ENCODE results near the gene CDC14B.
"Not testable (repeated sequence)": the region's sequence is repeated elsewhere in the genome, so short reads cannot be mapped to it uniquely, and the experiment has no call there.

CDC14B gene

DNA sequence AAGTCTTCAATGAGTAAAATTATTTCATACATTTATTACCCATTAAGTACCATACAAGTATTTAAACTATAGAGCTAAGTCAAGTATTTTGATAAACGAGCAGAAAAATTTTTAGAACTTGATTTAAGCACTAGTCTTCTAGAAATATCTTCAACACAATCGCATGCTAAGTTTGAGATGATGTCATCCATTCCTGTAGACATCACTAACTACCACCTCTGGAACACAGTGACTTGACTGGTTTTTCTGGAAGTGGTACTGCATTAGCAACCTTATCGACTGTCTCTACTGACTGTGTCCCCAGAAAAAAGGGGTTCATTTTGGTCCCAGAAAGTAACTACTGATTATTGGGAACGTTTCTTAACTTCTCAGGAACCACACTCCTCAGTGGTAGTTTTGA lies 69.0 kb downstream of the CDC14B start:
- DNase-seq (ENCODE audit: low read depth in 2 of 2): no peak

DNA sequence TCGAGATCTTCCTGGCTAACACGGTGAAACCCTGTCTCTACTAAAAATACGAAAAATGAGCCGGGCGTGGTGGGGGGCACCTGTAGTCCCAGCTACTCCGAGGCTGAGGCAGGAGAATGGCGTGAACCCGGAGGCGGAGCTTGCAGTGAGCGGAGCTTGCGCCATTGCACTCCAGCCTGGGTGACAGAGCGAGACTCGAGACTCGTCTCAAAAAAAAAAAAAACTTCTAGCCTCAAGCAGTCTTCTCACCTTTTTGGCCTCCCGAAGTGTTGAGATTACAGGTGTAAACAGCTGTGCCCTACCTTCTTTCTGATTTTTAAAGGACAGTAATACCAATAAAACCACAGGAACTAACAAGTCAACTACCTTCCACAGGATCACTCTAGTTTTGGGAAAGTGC lies 76.5 kb downstream of the CDC14B start:
- DNase-seq (ENCODE audit: low read depth in 2 of 2): not testable (repeated sequence)

DNA sequence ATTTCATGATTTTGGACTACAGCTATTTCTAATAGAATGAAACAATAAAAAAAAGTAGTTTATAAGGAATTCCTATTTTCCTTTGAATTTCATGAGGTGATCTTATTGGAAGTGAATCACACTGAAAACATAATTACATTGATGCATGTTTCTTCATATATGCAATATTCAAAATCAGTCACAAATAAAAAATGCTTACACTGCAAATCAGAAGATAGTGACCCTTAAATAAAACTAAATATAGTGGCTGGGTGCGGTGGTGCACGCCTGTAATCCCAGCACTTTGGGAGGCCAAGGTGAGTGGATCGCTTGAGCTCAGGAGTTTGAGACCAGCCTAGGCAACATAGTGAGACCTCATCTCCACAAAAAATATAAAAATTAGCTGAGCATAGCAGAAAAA lies 79.5 kb downstream of the CDC14B start:
- DNase-seq (ENCODE audit: low read depth in 2 of 2): no peak

DNA sequence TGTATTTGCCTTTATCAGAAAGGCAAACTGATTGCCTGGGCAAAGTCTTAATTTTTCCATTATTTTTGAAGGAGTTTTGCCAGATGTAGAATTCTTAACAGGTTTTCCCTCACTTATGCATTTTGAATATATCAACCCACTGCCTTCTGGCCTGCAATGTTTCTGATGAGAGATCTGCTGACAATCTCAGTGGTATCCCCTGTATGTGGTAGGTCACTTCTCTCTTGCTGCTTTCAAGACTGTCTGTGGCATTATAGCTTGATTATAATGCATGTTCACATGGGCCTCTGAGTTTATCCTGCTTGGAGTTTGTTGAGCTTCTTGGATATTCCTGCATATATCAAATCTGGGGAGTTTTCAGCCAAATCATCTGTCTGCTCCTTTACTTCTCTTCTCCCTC lies 87.5 kb downstream of the CDC14B start:
- DNase-seq (ENCODE audit: low read depth in 2 of 2): no peak

DNA sequence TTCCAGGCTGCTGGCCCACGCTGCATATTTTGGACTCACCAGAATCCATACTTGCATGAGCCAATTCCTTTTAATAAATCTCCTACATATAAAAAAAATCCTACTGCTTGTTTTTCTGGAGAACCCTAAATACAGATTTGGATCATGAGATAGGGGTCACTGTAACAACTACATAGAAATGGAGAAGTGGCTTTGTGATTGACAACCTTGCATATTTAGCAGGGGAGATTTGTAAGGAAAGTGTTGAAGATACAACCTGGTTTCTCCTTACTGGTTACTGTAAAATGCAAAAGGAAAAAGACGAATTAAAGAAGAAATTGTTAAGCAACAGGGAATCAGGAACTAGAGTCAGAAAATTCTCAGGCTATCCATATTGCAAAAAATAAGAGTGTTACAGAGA lies 94.9 kb downstream of the CDC14B start:
- DNase-seq (ENCODE audit: low read depth in 2 of 2): no peak

DNA sequence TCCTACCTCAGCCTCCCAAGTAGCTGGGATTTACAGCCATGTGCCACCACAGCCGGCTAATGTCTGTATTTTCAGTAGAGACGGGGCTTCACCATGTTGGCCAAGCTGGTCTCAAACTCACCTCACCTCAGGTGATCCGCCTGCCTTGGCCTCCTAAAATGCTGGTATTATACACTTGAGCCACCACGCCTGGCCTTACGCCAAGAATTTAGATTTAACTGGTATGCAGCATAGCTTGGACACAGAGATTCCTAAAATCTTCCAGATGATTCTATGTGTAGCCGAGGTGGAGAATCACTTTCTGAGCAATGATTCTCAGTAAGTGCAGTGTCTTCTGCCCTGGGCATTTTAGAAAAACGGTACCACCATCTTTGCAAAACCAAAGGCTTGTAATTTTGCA lies 95.6 kb downstream of the CDC14B start:
- DNase-seq (ENCODE audit: low read depth in 2 of 2): no peak

DNA sequence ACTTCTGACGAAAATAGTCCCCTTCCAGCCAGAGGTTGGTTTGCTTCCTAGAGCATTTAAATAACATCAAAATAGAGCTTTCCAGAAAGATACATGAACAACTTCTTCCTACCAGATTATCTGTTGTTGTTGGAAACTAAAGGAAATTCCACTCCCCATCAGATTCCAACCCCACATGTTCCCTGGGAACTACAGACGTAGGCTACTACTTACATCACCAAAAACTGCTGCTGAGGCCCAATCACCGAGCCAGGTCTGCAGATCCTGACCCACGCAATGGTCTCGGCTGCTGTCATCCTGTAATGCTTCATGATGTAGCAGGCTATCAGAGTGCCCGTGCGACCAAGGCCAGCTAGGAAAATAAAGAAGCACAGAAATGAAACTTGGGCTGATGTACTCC lies 96.3 kb downstream of the CDC14B start:
- no peak for DNase-seq (ENCODE audit: low read depth in 2 of 2)

DNA sequence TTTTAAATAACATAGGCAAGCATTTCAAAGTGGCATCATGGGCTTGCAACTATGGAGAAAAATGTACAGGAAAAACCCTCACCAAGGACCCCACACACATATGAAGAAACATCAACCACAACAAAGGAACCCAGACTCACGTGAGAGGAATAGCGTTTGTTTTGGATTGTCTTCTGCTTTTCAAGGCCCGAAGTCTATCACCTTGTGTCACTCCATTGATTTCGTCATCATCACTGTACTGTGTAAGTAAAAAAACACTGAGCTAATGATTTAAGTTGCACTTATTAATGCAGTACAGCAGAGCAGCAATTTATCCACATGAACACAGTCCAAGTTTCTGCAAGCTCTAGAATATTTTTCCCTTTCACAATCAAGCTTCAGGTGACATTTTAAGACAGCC lies 97.3 kb downstream of the CDC14B start:
- no peak for DNase-seq (ENCODE audit: low read depth in 2 of 2)

DNA sequence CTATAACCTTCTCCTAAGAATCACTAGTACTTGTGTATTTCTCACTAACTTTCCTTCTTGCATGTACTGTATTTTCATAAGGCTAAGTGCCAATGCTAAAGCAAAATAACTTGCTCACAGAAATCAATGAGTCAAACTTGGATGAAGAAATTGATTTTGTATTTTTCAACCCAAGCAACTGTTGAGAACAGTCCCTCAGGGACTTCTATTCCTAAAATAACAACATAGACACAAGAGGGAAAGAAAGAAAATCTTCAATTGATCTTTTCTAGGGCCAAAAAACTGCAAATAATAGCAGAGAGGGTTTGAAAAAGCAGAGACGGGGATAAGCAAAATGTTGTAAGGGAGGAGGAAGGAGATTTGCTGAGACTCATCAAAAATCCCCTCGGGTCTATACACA lies 99.9 kb downstream of the CDC14B start:
- no peak for DNase-seq (ENCODE audit: low read depth in 2 of 2)

DNA sequence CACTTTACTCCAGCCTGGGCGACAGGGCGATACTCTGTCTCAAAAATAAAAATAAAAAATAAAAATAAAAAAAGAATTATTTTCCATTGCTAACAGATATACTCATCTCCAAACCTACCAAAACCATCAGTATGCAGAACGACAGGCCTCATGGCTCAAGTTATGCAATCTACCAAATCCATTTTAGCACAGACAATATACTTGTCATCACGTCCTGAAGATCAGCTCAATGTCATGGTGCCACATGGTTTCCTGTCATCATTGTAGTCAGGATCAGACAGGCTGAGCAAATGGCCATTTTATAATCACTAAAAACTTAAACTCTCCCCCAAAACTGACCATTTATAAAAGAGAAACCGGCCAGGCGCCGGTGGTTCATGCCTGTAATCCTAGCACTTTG lies 100.5 kb downstream of the CDC14B start:
- no peak for DNase-seq (ENCODE audit: low read depth in 2 of 2)

DNA sequence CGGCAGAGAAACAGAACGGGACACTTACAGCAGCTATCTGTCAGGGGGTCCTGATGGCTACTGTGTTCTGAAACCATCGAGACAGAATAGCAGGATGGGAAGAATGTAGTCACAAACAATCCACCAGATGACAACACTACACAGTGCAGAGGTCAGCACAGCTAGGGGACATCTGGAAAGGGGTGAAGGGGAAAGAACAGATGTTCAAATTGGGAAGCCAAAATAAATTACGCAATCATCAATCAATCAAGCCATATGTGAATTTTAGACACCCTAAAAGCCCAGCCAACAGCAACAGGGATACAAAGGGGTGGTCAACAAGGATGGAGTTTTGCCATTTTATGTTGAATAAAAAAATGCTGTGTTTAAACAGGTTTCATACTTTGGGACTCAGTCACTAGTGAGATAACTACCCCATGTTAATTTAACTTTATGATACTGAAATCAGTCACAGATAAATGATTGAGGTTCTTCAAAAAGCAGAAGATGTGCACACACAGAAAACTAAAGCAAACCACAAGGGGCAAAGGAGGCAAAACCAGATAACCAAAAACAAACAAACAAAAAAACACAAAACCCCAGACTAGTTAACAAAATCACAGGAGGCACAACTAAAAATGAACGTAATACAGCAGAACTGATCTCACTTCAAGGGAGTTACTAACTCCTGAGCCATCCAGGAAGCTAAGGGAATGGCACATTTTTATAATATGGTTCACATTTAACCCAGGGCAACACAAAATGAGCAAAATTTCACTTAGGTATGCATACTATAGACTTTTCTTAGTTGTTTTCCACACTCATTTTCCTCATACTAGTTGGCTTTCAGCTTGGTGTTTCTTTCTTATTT lies 103.8 kb downstream of the CDC14B start:
- DNase-seq (ENCODE audit: low read depth in 2 of 2): no peak

DNA sequence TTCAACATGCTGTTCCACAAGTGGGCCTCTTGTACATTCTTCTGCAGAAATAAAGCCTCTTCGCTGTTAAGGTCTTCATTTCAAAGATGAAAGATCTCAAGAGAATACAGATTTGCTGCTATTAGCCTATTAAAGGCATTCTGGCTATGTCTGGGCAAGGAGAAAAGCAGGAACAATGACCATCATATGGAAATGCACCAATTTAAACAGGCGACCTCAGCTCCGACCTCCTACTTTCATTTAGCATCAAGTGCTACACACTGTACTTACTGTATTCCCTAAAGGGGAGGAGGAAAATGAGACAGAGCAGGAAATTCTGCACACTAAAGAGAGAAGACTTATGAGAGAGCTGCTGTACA lies 104.9 kb downstream of the CDC14B start:
- no peak for DNase-seq (ENCODE audit: low read depth in 2 of 2)

DNA sequence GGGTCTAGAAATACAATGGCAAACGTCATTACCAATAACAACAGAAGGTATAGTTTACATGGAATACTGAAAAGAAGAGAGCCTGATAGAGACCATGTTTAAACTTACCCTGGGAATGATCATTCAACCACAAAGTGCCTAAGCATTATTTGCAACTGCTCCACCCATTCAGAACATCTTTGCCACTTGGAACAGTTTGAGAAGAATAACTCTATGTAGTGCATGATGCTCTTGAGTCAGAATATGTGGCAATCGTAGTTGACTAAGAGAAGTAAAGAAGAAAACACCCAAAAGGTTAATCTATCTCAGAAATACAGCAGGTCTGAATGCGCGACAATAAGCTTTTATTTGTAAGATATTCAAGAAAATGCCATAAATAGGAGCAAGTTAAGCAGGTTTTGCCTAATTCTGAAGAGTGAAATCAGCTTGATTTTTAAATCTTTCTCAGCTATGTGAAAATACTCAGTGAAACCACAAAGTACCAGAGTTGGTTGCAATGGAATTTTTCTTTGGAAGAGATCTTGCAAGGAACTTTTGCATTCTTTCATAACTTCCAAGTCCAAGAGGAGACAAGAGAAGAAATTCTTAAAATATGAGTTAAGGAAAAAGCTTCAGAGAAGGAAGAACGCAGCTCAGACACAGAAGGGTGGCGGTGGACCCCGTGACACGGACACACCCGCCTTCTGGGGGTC lies 105.4 kb downstream of the CDC14B start:
- no peak for DNase-seq (ENCODE audit: low read depth in 2 of 2)

DNA sequence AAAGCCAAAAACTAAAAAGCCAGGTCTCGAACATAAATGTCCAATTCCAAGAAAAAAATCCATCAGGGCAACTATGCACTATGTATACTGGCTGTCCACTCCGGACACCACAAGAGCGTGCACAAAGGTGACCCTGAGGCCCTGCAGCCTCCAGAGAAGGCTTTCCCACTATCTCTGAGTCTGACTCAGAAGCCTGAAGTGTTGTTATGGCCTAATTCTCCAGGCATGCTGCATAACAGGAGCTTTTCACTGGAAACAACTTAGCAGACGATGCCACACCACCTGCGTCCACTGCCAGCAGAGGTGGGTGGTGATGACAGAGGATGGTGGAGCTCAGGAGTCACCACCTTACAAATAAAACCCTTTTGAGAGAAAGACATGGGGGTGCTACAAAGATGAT lies 106.0 kb downstream of the CDC14B start:
- no peak for DNase-seq (ENCODE audit: low read depth in 2 of 2)

DNA sequence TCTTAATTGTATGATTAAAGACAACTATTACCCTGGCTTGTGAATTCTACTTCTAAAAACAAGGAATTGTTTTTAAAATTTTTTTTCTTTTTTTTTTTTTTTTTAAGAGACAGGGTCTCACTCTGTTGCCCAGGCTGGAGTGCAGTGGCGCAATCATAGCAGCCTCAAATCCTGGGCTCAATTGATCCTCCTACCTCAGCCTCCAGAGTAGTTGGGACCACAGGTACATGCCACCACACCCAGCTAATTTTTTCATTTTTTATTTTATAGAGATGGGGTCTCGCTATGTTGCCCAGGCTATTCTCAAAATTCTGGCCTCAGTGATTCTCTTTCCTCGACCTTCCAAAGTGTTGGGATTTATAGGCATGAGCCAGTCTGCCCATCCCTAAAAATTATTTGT lies 107.4 kb downstream of the CDC14B start:
- DNase-seq (ENCODE audit: low read depth in 2 of 2): no peak

DNA sequence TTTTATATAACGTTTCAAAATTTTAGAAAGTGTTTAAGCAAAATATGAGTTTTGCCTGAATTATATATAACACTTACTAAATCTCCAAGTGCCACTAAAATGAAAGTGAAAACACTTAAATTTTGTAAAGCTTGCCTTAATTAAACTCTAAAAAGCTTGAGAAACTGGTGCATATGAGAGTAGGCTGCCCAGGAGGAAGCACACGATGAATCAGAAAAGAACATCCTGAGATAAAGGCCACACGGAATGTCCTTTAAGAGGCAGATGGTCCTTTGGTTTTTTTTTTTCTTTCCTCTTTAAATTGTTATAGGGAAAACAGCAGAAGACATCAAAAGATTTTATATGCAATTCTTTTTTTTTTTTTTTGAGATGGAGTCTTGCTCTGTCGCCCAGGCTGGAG lies 109.4 kb downstream of the CDC14B start:
- DNase-seq (ENCODE audit: low read depth in 2 of 2): no peak

DNA sequence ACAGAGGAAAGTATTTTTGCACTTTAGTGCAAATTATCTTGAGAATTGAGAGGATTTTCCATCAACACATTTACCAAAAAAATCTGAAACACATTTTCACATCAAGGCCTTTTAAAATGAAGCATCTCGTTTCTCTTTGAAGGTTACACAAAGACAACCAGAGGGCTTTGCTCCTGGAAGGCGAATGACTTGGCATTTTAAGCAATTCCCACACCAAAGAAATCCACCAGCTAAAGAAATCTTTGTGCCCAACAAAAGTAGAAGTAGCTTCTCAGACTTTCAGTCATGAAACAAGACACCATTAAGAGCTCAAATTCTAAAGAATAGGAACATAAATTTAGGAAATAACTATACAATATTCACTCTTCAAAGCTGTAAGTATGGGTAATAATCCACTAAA lies 109.8 kb downstream of the CDC14B start:
- no peak for DNase-seq (ENCODE audit: low read depth in 2 of 2)

DNA sequence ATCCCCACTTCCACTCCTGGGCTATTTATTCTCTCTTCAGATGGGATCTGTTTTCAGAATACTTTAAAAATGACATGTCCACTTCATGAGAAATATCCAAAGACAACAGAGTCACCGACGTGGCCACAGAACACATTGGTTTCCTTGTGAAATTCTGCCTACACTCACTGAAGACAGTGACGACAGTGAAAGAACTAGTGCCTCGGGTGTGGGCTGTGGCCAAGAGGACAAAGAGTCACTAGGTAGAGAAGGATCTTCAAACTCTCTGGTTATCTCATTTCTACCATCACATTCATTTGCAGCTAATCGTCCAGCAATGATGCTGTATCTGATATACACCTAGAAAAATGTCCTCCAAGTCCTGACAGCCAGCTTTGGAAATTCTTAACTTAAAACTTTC lies 110.6 kb downstream of the CDC14B start:
- DNase-seq (ENCODE audit: low read depth in 2 of 2): no peak

DNA sequence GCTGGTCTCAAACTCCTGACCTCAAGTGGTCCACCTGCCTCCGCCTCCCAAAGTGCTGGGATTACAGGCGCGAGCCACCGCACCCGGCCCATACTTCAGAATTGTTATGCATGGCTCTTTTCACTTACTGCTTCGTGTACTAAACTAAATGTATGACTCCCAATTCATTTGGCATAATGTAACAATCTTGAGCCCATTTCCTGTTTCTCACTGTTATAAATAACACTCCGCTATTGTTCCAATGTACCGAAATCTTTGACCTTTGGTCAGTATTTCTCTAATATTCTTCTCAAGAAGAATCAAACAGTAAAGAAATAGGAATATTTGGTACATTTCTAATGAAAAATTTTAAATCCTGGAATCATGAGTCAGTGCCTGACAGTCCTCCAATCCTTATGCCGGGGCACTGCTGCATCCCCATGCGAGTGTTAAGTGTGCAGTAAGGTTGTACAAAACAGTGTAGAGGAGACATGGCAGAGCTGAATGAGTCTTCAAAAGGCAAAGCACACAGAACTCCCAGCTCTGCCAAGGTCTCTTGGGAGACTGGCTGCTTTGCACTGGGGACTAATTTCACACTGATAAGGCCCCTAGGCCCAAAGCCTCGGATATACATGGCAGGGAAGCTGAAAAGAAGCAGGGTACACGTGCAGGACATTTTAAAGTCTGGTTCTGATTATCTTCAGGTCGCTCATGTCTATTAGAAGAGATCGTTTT lies 111.3 kb downstream of the CDC14B start:
- DNase-seq (ENCODE audit: low read depth in 2 of 2): no peak

DNA sequence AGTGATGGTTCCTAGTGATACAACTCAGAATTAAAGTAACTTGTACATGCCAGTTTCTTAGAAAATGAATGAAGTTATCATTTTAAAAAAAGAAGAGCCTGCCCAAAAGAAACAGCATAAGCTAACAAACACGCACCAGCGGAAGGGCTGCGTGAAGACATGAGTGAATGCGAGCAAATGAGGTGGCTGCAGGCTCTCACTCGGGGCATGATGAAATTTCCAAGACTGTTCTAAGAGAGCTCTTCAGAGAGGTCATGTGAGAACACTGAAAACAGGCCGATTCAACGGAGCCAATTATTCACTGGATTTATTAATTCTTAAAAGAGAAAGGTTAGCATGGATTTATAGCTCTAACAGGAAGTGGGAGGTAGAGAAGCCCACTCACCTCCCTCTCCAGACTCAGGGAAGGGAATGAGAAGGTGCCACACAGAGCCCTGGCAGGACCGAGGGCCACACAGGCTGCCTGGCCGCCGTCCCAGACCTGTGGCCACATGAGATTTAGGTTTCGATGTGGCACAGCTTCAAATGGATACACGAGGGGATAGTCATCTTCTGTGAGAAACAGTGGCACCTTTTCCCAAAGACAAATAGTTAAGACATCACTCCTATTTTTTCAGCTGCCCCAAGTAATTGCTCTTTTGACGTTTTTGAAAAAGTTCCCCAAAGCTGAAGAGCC lies 114.2 kb downstream of the CDC14B start:
- DNase-seq (ENCODE audit: low read depth in 2 of 2): no peak

DNA sequence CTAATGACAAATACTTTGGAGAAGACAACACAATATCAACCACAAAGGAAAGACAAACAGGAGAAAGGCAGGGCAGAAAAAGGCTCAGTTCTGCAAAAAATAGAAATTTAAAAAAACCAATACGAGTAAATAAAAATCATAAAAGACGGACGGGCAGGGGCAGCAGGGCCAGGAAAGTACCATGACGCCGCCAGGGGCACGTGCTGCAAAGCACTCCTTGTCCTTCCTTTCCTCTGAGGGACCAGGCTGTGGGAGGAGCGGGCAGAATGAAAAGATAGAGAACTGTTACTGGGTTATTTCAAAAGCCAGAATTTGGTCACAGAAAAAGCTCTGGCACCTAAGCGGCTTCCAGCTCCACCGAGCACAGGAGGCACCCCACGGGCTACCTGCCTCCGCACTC lies 115.7 kb downstream of the CDC14B start:
- no peak for DNase-seq (ENCODE audit: low read depth in 2 of 2)

DNA sequence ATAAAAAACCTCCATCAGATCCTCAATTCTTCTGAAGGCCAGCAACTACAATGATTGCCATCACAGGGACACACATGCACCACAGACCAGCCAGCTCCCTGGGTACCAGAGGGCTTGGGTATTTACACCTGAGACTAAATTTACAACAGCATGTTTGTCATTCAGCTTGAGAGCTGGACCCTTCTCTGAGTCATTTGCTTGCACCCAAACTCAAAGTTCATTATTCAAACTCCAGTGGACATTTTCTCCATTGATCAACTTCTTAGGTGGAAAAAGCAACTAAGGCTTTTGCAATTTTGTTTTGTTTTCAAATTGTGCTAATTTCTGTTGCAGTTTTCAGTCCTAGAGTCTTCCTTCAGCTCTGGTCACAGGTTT lies 116.3 kb downstream of the CDC14B start:
- not testable (repeated sequence) for DNase-seq (ENCODE audit: low read depth in 2 of 2)

Data from stimulated activated CD8-positive, alpha-beta memory T cell treated with anti-CD3 and anti-CD28 coated beads, Interleukin-15, amount 100 ng/mL, for 48 hours (primary cell).